ENCODE results near the gene VWA3B.
A peak's percentile ranks its signal among the peaks of the same experiment; 100 is the strongest.
"Not testable (repeated sequence)": the region's sequence is repeated elsewhere in the genome, so short reads cannot be mapped to it uniquely, and the experiment has no call there.

The VWA3B gene

GRCh38 chr2:98043101-98043500 is 43.9 kb upstream of the VWA3B start:
- H3K36me3 Mint-ChIP-seq (ENCODE audit: low read depth), result peaks cover 17% of the 10 kb centered on the region
- no peak for DNase-seq

DNA sequence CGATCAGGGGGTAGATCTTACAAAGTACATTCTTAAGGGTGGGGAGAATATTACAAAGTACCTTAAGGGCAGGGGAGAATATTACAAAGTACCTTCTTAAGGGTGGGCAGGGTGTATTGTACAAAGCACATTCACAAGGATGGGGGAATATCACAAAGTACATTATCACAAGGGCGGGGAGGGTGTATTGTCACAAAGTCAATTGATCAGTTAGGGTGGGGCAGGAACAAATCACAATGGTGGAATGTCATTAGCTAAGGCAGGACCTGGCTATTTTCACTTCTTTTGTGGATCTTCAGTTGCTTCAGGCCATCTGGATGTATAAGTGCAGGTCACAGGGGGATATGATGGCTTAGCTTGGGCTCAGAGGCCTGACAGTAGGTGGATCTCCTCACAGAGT is 42.2 kb upstream of the VWA3B start:
- not testable (repeated sequence) for H3K4me1 Mint-ChIP-seq; H3K27ac Mint-ChIP-seq; H3K27me3 Mint-ChIP-seq (ENCODE audit: low read depth, poor library complexity); H3K4me3 Mint-ChIP-seq; DNase-seq
- Mint-ChIP-seq H3K36me3 (ENCODE audit: low read depth) (peaks cover 17% of the 10 kb centered on the region), H3K9me3 (peaks cover 32% of the 10 kb centered on the region)

More at GRCh38 chr2:98043101-98043500, 43.9 kb upstream of the VWA3B start:
- Mint-ChIP-seq H3K27me3 (ENCODE audit: low read depth, poor library complexity) (peaks cover 6% of the 10 kb centered on the region), H3K9me3 (peaks cover 32% of the 10 kb centered on the region), H3K4me3 (no peak overlapping the region), H3K4me1 (no peaks in the 10 kb centered on the region), H3K27ac (no peak overlapping the region)
- no peak for TF ChIP-seq CTCF (IDR thresholded peaks at IDR 0.05)

DNA sequence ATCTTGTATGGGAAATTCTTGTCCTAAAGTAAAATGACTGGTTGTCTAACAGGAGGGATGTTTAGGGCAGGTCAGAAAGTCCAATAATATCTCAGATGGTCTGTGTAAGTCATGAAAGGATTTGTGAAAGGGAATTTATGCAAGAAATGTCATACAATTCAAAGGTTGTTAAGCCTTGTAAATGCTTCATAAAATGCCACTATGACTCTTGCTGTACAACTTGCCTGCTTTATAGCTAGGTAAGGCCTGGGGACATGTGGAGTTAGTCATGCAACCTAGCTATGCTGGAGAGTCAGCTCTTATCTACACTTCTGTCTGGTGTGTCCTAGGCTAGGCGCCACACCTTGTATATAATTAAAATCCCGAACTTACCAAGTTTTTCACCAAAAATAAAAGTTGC is 36.9 kb upstream of the VWA3B start:
- no peak overlapping the region for H3K4me3 Mint-ChIP-seq
- H3K27ac Mint-ChIP-seq, result no peak overlapping the region
- no peak for TF ChIP-seq CTCF (IDR thresholded peaks at IDR 0.05)
- H3K9me3 Mint-ChIP-seq, result peaks cover 11% of the 10 kb centered on the region
- peaks cover 3% of the 10 kb centered on the region for H3K27me3 Mint-ChIP-seq (ENCODE audit: low read depth, poor library complexity)
- H3K36me3 Mint-ChIP-seq (ENCODE audit: low read depth), result peaks cover 1% of the 10 kb centered on the region
- H3K4me1 Mint-ChIP-seq, result peaks cover 24% of the 10 kb centered on the region
- DNase-seq, result no peak

- no peak overlapping the region for H3K27ac Mint-ChIP-seq
- no peak for DNase-seq
- no peak for TF ChIP-seq CTCF (IDR thresholded peaks at IDR 0.05)
- H3K36me3 Mint-ChIP-seq (ENCODE audit: low read depth), result no peaks in the 10 kb centered on the region
- H3K27me3 Mint-ChIP-seq (ENCODE audit: low read depth, poor library complexity), result peaks cover 4% of the 10 kb centered on the region
- no peak overlapping the region for H3K4me3 Mint-ChIP-seq
- peaks cover 9% of the 10 kb centered on the region for H3K4me1 Mint-ChIP-seq
- H3K9me3 Mint-ChIP-seq, result peaks cover 12% of the 10 kb centered on the region
Measured at GRCh38 chr2:98058191-98058975, 28.6 kb upstream of the VWA3B start.

DNA sequence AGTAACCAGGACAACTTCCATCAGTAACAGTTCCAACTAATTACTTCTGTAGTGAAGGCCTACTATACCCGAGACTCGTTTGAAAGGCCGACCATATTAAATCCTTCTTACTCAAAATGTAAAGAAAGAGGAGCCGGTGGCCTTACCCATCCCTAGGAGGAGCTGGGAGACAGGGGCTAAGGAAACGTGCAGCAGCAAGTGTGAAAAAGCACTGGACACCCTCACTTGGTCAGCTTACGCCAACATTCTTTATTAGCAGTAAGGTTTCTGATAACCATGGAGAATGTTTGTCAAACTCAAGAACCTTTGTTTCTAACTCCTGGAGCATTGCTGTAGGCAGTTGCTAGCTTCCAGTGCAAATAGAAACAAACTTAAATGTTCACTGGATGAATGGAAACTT is 26.7 kb upstream of the VWA3B start:
- peaks cover 4% of the 10 kb centered on the region for H3K27me3 Mint-ChIP-seq (ENCODE audit: low read depth, poor library complexity)
- H3K27ac Mint-ChIP-seq, result no peak overlapping the region
- H3K4me3 Mint-ChIP-seq, result no peak overlapping the region
- peaks cover 12% of the 10 kb centered on the region for H3K9me3 Mint-ChIP-seq
- DNase-seq, result no peak
- H3K36me3 Mint-ChIP-seq (ENCODE audit: low read depth), result no peaks in the 10 kb centered on the region
- peaks cover 6% of the 10 kb centered on the region for H3K4me1 Mint-ChIP-seq
- no peak for TF ChIP-seq CTCF (IDR thresholded peaks at IDR 0.05)

GRCh38 chr2:98063291-98063854 is 23.6 kb upstream of the VWA3B start:
- no peak overlapping the region for H3K4me3 Mint-ChIP-seq
- peaks cover 8% of the 10 kb centered on the region for H3K9me3 Mint-ChIP-seq
- peaks cover 6% of the 10 kb centered on the region for H3K4me1 Mint-ChIP-seq
- no peak for TF ChIP-seq CTCF (IDR thresholded peaks at IDR 0.05)
- peaks cover 4% of the 10 kb centered on the region for H3K27me3 Mint-ChIP-seq (ENCODE audit: low read depth, poor library complexity)
- no peak overlapping the region for H3K27ac Mint-ChIP-seq
- H3K36me3 Mint-ChIP-seq (ENCODE audit: low read depth), result no peaks in the 10 kb centered on the region
- peak; percentile 28 for DNase-seq

Measured in nephron progenitor cell (in vitro differentiated cells).